Measurements from ENCODE around the gene PPTC7. TPM values are rescaled to one million over a fixed set of nuclear protein-coding genes. Genes with fewer than 3 reads are reported as not detected.

Gene PPTC7
- total and polyA plus RNA-seq, 2 of the 13 experiments (the other 11 are each of a cell fraction or from before 2014, with no cell fraction given) = 4.8 to 12.3 TPM

DNA sequence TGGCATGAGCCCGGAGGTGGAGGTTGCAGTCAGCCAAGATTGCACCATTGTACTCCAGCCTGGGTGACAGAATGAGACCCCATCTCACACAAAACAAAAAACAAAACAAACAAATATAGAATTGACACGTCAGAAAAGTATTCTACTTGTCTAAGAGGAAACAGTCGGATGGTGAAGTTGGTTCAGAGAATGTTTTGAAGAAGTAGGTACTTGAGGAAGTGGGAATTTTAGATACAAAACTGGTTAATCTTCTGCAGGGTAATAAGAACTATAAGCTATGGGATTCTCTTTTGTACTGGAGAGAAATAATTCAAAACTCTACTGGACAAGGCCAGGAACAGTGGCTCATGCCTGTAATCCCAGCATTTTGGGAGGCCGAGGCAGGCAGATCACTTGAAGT lies 16.2 kb upstream of the PPTC7 start (continued):
- TF ChIP-seq ZSCAN5A (CRISPR knock-in tag; IDR thresholded peaks at IDR 0.05; ENCODE audit: borderline replicate concordance) = no peak
- TF ChIP-seq, protein P1, sequence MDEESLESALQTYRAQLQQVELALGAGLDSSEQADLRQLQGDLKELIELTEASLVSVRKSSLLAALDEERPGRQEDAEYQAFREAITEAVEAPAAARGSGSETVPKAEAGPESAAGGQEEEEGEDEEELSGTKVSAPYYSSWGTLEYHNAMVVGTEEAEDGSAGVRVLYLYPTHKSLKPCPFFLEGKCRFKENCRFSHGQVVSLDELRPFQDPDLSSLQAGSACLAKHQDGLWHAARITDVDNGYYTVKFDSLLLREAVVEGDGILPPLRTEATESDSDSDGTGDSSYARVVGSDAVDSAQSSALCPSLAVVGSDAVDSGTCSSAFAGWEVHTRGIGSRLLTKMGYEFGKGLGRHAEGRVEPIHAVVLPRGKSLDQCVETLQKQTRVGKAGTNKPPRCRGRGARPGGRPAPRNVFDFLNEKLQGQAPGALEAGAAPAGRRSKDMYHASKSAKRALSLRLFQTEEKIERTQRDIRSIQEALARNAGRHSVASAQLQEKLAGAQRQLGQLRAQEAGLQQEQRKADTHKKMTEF (CRISPR knock-in tag; IDR thresholded peaks at IDR 0.05) = no peak
- no peak for TF ChIP-seq MED8 (CRISPR knock-in tag; IDR thresholded peaks at IDR 0.05; ENCODE audit: insufficient replicate concordance)
- TF ChIP-seq ZNF180 (CRISPR knock-in tag; IDR thresholded peaks at IDR 0.05; ENCODE audit: borderline replicate concordance, low read depth) = no peak
- no peak for TF ChIP-seq IKZF1 (IDR thresholded peaks at IDR 0.05)

GRCh38 chr12:110597885-110598284 lies 14.8 kb upstream of the PPTC7 start:
- no peaks in the 10 kb centered on the region for H4K20me1 ChIP-seq (ENCODE audit: insufficient read depth, low read length)
- FAIRE-seq (no peak), DNase-seq (ENCODE audit: low spot score) (no peak), ATAC-seq (no peak)
- BruUV-seq (replicated peaks) = no TSS peak
- H3K9me3 ChIP-seq (ENCODE audit: low read length) = no peaks in the 10 kb centered on the region
- in situ Hi-C loops (cut with HindIII; ENCODE audit: extremely low pct_ligation_motif_present, low pct_unique_long_range_greater_than_20kb) (loop anchor here (25.0 kb wide), 1 partner anchor 486 kb away; the partner anchor contains the start of gene IFT81), intact Hi-C loops (cut with micrococcal nuclease; ENCODE audit: unreplicated experiment) (no loop called here)
- no peaks in the 10 kb centered on the region for H3K36me3 ChIP-seq (replicated peaks in 1 of 2; ENCODE audit: control insufficient read depth in 1 of 2, insufficient read depth in 2 of 2, low read length in 2 of 2)
- no peak overlapping the region for H3K27ac ChIP-seq (ENCODE audit: extremely low read length, insufficient read depth, low read length)
- no peak overlapping the region for H3K9ac ChIP-seq (ENCODE audit: insufficient read depth, low read depth, low read length)
- H3K79me2 ChIP-seq (ENCODE audit: insufficient read depth, low read length) = no peaks in the 10 kb centered on the region
- ChIA-PET CTCF (ENCODE audit: low intra/inter-chr PET ratio, low total read pairs) (no interaction called here), POLR2A (no interaction called here)
- TF ChIP-seq MYC (CRISPR knock-in tag; IDR thresholded peaks at IDR 0.05; ENCODE audit: borderline replicate concordance) (no peak), ZNF75D (CRISPR knock-in tag; IDR thresholded peaks at IDR 0.05; ENCODE audit: borderline replicate concordance) (no peak), GABPA (IDR thresholded peaks at IDR 0.05; ENCODE audit: low read depth, low read length) (no peak), GABPA (CRISPR knock-in tag; IDR thresholded peaks at IDR 0.05; ENCODE audit: low read depth) (no peak), NCOA2 (CRISPR knock-in tag; IDR thresholded peaks at IDR 0.05) (no peak), ZNF333 (CRISPR knock-in tag; IDR thresholded peaks at IDR 0.05; ENCODE audit: borderline replicate concordance) (no peak), AGO1 (IDR thresholded peaks at IDR 0.05; ENCODE audit: low read depth, low read length, poor library complexity, severe bottlenecking) (no peak), ZBTB20 (CRISPR knock-in tag; IDR thresholded peaks at IDR 0.05; ENCODE audit: borderline replicate concordance, low read depth) (no peak), ZNF800 (CRISPR knock-in tag; IDR thresholded peaks at IDR 0.05) (no peak), GPN1 (CRISPR knock-in tag; IDR thresholded peaks at IDR 0.05; ENCODE audit: borderline replicate concordance) (no peak), MTF1 (CRISPR knock-in tag; IDR thresholded peaks at IDR 0.05) (no peak)
- H3K4me1 ChIP-seq (ENCODE audit: insufficient read depth, low read length) = peaks cover 16% of the 10 kb centered on the region
- H2AFZ ChIP-seq (ENCODE audit: low read length) = no peak overlapping the region
- no peaks in the 10 kb centered on the region for H3K27me3 ChIP-seq (ENCODE audit: control insufficient read depth in 1 of 2, insufficient read depth in 2 of 2, low read length in 2 of 2)
- no peak overlapping the region for H3K4me3 ChIP-seq (replicated peaks in 1 of 3; ENCODE audit: insufficient read depth in 1 of 3, low read depth in 2 of 3, low read length in 3 of 3)
- WGBS (ENCODE audit: low lambda C conversion rate) = 82% methylated on average over 1 of the region's 1 CpG
- no peak overlapping the region for H3K4me2 ChIP-seq (ENCODE audit: low read depth, low read length)
